GM21367 (cell line): ENCODE results near the gene CCDC200.
A peak's percentile ranks its signal among the peaks of the same experiment; 100 is the strongest.
"Not testable (repeated sequence)": the region's sequence is repeated elsewhere in the genome, so short reads cannot be mapped to it uniquely, and the experiment has no call there.

Experiments
- ATAC-seq: cut with Tn5 transposase; IDR thresholded peaks from one replicate; pipeline ENCODE4 v1.9.1; 2021; ENCODE audit not compliant: unreplicated experiment

Gene CCDC200

DNA sequence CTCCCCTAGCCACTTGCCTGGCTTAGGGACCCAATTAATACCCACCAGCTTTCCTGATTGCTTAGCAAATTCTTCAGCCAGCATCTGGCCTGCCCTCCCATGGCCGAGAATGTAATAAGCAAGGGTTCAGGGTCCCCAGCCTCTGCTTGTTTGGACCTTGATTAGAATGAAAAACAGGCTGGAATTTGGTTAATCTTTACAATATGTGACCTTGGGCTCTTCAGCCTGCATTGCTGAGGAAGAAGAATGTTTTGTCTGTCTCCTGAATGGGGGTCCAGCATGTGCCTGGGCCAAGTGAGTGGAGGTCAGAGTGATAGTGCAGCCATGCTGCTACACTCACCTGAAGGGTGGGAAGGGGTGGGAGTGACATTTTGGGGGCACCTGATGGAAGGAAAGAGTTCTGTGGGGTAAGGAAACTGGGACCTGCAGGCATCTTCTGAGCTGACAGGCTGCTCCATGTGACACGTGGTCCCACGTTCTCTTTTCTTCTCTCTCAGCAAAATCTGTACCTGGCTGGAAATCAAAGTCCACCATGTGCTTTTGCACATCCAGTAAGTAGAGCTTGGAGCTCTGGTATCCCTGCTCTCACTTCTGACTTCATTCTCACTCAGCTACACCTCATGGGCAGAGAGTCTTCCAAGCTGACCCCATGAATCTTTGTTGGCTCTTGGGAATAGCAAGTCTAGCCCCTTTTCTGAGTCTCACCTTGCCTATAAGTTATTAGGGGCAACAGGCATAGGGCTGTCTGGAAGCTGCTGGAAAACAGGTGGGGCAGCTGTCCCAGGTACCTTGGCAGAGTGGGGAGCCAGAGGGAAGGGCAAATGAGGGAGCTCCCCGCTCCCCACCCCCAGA, 11.4 kb downstream of the CCDC200 start:
- no peak for ATAC-seq

DNA sequence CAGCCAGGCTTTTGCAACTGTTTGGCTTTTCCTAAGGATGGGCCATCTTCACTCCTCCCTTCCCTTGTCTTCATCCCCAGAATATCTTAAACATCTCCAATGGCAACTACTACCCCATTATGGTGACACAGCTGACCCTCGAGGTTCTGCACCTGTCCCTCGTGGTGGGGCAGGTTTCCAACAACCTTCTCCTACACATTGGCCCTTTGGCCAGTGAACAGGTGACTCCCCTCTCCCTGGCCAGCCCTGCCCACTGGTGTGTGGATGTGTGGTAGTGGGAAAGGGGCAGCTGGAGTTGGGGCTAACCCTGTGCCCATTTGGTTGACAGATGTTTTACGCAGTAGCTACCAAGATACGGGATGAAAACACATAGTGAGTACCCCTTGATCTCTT, 12.1 kb downstream of the CCDC200 start:
- no peak for ATAC-seq

DNA sequence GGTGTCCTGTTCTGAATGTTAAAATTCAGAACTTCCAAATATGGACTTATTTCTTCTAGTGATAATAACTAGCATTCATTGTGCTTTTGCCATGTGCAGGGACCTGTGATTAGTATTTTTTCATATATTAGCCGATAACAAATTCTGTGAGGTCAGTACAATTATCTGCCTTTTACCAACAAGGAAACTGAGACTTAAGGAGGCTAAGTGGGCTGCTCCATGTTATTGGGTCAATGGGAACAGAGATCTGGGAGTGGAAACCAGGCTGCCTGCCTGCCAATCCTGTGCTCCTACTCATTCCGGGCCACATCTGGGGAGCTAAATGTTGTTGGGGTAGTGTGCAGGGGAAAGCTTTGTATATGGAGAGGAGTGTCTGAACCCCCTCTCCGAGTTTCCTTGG, 13.1 kb downstream of the CCDC200 start:
- no peak for ATAC-seq

DNA sequence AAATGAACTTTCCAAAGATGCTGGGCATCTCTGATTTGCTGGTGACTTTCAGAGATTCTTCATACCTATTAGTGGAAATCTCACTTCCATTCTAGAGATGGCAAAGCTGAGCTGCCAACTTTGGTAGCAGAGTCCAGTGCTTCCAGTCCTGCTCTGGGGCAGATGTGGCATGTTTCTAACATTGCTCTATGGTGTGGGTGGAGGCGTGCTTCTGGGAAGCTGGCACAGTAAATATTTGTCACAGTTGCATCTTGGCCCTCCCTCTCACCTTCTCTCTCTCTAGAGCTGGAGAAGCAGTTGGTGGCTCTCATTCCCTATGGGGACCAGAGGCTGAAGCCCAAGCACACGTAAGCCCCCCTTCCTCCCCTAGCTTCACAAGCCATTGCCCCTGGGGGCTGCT, 14.9 kb downstream of the CCDC200 start:
- ATAC-seq, result no peak

DNA sequence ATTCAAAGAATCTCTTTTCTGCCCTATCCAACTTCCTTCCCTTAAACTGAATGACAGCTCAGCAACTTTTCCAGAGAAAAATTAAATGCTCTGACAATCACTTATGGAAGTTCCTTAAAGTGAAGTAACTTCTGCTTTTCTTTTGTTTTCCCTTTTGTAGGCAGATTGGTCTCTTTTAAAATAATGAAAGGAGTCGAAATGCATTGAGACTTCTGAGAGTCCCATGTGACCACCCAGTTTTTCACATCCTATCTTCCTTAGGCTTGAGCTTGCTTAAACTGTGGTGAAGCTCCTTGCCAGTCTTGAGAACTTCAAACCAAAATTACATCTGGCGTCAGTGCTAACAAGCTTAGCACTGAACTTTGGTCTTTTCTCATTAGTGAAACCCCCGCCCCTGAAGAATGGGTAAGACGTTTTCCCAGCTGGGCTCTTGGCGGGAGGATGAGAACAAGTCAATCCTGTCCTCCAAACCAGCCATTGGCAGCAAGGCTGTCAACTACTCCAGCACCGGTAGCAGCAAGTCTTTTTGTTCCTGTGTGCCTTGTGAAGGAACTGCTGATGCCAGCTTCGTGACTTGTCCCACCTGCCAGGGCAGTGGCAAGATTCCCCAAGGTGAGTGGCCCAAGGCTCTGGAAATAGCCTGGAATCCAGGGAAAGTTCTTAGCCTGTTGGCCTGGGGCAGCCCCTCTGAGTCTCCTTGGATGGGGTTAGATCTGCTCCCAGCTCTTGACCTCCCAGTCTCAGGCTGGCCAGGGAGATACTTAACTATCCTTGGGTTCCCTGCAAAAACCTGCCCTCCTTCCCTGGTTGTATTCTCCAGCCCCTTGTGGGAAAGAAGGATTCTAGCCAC, 15.6 kb downstream of the CCDC200 start:
- no peak for ATAC-seq

DNA sequence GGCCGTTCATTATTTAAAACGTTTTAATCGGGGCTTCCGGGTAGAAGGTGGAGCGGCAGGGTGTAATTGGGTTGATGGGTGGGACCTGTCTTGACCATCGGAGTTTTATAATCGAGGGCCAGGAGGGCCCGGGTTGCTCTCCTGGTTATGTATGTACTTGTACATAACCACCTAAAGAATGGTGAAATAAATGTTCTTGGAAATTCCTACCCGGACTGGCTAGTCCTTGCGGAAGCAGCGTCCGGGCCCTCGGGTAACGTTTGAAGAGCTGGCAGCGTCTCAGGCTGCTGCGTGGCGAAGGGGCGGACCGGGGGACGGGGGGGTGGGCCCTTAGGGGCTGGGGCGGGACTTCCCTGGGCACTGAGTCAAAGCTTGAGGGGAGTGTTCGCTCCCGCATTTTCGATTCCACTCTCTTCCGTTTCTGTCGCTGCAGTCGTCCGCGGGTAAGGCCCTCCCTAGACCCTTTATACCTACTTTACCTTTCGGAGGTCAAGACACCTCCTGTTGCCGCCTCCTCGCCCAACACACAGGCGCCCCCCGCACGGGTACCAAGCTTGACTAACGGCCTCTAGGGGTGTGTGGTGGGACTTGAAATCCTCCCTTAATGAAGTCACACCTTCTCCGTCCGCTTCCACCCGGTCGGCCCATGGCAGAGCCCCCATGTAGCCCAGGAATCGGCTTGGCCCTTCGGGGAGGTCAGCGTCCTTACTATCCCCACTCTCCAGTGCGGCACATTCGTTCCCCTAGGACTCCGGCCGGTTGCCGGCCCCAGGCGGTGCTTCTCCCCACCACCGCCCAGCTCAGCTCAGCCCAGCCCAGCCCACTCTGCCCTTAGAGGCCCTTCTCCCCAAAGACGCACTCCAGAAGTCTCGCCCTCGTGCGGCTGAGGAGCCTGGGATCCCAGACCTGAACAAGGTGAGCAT, 16.7 kb downstream of the CCDC200 start, which contains the start of gene TMEM106A:
Gene TMEM106A, plus strand, starts transcription at position 396 of the 923 bp plus-strand sequence. CDS start 1,167 bp downstream, outside the sequence.
- peak; percentile 52 for ATAC-seq

DNA sequence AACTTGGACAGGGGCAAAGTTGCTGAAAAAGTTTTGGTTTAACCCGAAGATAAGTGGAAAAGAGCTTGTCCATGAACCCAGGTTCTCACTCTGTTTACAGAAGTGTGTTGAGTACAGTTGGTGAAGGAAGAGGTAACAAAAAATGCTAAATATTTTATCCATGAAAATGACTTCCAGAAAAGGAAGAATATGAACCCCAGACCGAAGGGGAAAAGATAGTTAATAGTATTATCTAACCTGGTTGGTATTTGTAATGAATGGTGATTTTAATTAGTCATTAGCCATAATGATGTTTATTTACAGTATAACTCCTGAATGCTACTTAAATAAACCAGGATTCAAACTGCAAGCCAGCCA, 17.3 kb downstream of the CCDC200 start:
- ATAC-seq, result no peak

DNA sequence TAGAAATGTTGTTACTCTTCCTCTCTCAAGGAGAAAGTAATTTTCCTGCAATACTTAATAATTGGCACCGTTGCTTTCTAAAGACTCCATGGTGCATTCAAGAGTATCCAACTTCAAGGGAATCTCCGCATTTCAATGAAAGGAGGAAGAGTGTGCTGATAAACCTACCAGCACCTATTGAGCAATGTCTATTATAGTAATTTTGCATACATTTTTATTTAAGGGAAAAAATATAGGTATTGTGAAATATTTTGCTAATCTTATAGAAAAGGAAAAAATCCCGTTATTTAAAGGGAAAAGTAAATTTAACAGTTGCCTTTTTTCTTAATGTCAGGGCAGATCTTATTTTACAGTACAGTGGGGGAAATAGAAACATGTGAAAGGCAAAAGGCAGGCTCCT, 17.8 kb downstream of the CCDC200 start:
- no peak for ATAC-seq

DNA sequence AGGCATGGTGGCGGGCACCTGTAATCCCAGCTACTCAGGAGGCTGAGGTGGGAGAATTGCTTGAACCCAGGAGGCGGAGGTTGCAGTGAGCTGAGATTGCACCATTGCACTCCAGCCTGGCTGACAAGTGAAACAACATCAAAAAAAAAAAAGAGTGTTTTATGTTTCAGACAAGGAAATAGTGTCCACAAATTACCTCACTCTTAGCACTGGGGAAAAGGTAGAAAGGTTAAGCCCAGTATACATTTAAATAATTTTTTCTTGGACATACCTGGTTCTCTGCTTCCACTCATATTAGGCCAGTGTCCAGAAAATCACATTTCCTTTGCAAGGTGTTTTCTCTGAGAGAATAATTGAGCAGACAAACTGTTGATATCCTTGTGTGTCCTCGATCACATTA, 25.4 kb downstream of the CCDC200 start:
- ATAC-seq, result not testable (repeated sequence)

DNA sequence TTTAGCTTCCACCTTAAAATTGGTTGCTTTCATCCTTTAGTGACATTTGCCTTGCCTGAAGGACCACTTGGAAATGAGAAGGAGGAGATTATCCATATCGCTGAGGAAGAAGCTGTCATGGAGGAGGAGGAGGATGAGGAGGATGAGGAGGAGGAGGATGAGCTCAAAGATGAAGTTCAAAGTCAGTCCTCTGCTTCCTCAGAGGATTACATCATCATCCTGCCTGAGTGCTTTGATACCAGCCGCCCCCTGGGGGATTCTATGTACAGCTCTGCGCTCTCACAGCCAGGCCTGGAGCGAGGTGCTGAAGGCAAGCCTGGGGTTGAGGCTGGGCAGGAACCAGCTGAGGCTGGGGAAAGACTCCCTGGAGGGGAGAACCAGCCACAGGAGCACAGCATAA, 28.3 kb downstream of the CCDC200 start:
- no peak for ATAC-seq

DNA sequence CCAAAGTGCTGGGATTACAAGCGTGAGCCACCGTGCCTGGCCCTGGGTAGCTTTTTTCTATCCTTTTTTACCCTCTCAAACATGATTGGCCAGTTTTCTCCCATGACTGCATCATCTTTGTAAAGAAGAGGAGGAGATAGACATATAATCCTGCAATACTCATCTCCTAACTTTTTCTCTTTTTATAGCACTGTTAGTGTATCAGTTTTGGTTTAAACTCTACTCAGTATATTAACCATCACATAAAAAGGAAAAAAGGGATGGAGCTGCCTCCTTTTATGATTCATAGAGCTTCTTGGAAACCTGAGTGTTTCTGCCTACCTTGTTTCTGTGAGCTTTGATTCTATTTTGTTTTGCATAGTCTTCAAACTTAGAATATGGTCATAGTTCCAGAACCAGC, 28.8 kb downstream of the CCDC200 start:
- ATAC-seq, result no peak

DNA sequence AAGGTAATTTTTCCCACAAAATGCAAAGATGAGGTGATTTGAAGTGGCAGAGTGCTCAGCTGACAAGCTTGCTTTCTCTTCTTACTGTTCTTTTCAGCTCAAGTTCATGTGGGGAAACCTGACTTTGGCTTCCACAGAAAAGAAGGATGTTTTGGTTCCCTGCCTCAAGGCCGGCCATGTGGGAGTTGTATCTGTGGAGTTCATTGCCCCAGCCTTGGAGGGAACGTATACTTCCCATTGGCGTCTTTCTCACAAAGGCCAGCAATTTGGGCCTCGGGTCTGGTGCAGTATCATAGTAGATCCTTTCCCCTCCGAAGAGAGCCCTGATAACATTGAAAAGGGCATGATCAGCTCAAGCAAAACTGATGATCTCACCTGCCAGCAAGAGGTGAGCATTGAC, 35.2 kb downstream of the CCDC200 start:
- no peak for ATAC-seq

DNA sequence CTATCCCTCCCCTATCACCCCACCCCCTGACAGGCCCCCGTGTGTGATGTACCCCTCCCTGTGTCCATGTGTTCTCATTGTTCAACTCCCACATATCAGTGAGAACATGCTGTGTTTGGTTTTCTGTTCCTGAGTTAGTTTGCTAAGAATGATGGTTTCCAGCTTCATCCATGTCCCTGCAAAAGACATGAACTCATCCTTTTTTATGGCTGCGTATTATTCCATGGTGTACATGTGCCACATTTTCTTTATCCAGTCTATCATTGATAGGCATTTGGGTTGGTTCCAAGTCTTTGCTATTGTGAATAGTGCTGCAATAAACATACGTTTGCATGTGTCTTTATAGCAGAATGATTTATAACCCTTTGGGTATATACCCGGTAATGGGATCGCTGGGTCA, 41.8 kb downstream of the CCDC200 start:
- ATAC-seq, result not testable (repeated sequence)

DNA sequence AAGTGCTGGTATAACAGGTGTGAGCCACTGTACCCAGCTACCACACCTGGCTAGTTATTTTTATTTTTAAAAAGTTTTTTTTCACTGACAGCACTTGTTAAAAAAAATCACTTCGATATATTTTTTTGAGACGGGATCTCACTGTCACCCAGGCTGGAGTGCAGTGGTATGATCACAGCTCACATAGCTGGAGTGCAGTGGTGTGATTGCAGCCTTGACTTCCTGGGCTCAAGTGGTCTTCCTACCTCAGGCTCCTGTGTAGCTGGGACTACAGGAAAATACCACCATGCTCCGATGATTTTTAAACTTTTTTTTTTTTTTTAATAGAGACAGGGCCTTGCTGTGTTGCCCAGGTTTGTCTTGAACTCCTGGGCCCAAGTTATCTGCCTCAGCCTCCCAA, 44.5 kb downstream of the CCDC200 start:
- no peak for ATAC-seq

DNA sequence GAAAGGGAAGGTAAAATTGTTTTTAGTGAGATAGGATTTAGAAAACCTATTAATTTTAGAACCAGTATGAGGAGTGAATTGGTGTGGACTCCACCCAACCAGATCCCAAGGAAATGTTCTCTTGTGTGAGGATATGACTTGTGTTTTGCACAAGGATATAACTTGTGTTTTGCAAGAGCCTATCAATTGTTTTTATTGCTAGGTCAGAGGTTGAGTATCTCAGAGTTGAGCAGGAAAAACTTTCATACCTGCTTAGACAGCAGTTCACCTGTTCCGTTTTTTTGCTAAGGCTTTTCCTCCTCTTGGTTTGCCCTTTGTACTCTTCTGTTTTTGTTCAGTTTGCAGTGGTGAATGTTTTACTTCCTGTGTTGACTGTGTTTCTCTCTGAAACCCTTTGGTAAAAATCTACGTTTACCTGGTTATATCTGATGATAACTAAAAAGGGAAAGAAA, 52.3 kb downstream of the CCDC200 start:
- ATAC-seq, result no peak

DNA sequence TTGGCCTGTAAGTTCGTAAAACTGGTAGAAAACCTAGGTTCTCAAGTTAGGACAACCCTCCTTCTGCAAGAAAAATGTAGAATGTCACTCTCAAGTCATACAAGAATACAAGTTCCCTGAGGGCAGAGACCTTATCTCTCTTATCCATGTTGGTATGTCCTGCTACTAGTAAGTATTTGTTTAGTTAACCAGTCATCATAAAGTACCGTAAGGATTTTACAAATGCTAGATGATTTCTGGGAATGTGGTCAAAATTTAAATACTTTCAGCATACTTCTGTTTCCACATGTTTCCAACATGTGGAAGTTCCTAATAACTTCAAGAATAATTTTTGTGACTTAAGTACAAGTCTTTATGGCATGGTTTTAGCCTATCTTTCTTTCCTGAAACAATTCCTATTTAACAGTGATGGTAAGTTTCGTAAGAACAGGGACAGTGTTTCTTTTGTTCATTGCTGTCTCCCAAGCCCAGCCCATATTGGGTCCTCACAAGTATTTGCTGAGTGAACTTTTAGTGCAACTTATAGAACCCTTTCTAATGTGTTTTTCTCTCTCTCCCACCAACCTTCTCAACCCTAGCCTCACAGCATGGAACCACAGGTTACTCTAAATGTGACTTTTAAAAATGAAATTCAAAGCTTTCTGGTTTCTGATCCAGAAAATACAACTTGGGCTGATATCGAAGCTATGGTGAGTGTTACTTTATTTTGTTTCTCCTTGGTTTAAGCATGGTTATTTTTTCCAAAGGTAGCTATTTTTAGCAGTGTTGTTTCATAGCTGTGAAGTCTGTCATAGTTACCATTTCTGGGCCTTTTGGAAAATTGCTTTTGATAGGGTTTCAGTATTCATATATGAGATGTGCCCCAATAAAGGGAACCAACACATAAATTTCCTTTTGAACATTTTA, 53.0 kb downstream of the CCDC200 start:
- ATAC-seq, result no peak

DNA sequence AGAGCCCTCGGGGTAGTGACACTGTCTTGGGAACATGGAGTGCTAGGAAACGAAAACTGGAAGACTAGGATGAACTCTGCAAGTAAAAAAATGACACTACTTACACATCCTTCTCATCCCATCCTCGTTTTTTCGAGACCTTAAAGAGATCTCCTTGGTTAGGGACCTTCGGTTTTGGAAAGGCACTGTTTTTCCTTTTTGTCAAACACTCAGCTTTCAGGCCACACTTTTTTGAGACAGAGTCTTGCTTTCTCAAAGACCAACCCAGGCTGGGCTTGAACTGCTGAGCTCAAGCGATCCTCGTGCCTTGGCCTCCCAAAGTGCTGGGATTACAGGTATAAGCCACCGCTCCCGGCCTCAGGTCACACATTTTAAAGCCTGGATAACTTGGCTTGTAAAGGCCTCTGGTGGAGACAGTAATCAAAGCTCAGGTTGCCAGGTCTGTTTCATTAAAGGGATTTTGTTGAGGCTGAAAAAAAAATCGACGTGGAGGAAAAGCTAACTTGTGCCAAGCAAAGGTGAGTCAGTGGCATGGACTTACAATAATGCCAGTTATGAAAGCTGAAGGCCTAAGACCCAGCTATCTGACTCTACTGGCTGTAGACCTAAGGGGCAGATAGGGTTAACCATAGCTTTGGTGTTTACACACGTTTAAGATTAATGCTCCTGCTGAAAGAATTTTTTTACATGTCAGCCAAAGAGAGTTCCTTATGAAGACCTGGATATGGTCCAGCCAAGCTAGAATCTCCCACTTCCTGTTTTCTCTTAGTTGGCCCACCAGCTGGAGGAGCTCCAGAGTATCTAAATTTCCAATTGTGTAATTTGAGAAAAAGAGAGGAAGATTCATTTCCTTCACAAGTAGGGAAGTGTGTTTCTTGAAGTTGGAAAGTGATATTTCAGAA, 56.6 kb downstream of the CCDC200 start:
- no peak for ATAC-seq
